Astrocyte of the cerebellum (primary cell): ENCODE results near the gene ENTREP1.

Experiments used
- DNase-seq: peaks from one replicate; pipeline ENCODE4 v3.0.0-alpha.2; 2011; ENCODE audit warnings: low read depth
- H3K4me3 ChIP-seq: 2 replicates; pipeline ENCODE4 v1.5.1; 2011; ENCODE audit warnings: mild to moderate bottlenecking, low read depth, low read length, moderate library complexity
- in situ Hi-C: cut with HindIII; loops from 2 replicates; pipeline ENCODE4 v1.10.0; 2017; ENCODE audit warnings: low sequenced_read_pairs
- TF ChIP-seq, protein P1 (sequence below): IDR thresholded peaks from 2 replicates; pipeline ENCODE4 v1.5.1; 2012; ENCODE audit warnings: low read length, low read depth, moderate library complexity, mild to moderate bottlenecking; ENCODE audit errors: missing control alignments

The ENTREP1 gene

DNA sequence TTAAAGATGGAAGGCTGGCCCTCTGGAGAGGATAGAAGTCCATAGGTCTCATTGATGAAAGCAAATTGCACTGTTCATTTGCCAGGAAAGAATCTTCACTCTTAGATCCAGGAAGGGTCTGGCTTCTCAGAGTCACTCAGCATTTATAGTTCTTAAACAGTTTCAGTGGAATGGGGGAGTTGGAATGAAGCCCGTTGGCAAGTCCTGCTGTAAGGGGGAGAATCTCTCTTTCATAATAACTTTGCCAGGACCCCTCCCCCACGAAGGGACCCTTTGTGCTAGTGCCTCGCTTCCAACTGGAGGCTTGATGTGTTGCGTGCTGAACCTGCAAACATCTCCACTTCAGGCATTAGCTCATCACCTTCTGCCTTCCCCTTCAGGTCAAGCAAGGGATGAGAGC lies 57.1 kb downstream of the ENTREP1 start:
- TF ChIP-seq, protein P1, sequence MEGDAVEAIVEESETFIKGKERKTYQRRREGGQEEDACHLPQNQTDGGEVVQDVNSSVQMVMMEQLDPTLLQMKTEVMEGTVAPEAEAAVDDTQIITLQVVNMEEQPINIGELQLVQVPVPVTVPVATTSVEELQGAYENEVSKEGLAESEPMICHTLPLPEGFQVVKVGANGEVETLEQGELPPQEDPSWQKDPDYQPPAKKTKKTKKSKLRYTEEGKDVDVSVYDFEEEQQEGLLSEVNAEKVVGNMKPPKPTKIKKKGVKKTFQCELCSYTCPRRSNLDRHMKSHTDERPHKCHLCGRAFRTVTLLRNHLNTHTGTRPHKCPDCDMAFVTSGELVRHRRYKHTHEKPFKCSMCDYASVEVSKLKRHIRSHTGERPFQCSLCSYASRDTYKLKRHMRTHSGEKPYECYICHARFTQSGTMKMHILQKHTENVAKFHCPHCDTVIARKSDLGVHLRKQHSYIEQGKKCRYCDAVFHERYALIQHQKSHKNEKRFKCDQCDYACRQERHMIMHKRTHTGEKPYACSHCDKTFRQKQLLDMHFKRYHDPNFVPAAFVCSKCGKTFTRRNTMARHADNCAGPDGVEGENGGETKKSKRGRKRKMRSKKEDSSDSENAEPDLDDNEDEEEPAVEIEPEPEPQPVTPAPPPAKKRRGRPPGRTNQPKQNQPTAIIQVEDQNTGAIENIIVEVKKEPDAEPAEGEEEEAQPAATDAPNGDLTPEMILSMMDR = no peak
- no peak overlapping the region for H3K4me3 ChIP-seq
- DNase-seq = no peak
- in situ Hi-C loops = loop anchor here (5.0 to 25.0 kb wide), 3 partner anchors 35 to 195 kb away; no protein-coding TSS in a partner anchor

DNA sequence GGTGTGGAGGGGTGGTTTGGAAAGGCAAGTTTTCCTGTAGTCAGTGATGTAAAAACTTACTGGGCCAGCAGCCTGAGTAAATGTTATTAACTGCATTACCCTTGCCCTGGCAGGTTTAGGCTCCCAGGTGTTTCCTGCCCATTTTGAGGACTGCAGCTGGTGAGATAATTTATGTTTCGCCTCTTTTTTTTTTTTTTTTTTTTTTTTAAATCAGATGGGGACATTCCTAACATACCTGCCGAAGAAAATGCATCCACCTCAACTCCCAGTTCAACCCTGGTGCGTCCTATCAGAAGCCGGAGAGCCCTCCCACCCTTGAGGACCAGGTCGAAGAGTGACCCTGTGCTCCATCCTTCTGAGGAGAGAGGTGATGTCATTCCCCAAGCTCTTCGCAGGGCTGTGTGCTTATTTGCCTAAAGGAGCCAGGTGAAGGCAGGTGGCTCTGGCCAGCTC lies 60.6 kb downstream of the ENTREP1 start:
- DNase-seq = no peak
- H3K4me3 ChIP-seq = no peak overlapping the region
- TF ChIP-seq, protein P1 = no peak
- in situ Hi-C loops = loop anchor here (25.0 kb wide), 2 partner anchors 98 to 198 kb away; no protein-coding TSS in a partner anchor

DNA sequence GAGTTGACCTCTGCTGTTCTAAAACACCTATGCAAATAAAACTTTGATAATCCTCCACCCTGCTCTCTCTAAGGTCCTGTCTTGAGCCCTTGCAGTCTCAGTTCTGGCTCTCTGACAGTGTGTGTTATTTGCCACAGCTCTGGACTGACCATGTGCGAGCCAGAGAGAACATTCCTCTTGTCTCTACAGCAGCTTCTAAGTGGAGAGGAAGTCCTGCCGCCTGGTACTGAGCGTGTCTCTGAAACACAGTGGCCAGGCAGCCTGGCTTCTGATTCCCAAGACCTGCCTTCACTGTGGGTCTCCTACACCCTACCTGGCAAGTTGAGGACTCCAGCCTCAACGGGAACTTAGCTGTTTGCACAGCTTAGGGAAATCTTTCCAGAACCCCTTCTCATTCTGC lies 61.6 kb downstream of the ENTREP1 start:
- no peak overlapping the region for H3K4me3 ChIP-seq
- in situ Hi-C loops = loop anchor here (25.0 kb wide), 2 partner anchors 99 to 199 kb away; no protein-coding TSS in a partner anchor
- no peak for DNase-seq
- TF ChIP-seq, protein P1 = no peak

DNA sequence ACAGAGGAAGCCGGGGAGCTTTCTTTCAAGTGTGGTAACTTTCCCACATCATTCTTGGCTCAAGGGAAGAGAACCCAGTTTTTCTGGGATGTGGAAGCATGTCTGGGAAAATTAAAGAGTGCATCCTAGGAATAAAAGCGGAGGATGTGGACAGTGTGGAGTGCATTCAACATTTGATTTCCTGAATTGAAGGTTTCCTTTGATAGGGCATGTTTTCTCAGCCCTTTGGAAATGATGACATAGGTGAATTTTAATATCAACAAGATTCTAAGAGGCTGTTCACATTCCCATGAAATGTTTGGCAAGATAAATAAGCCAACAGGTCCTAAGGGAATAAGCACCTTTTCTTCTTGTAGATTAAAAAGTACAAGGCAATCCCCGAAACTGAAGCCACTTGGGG lies 63.6 kb downstream of the ENTREP1 start:
- no peak for DNase-seq
- in situ Hi-C loops = loop anchor here (25.0 kb wide), 2 partner anchors 101 to 201 kb away; no protein-coding TSS in a partner anchor
- H3K4me3 ChIP-seq = no peak overlapping the region
- TF ChIP-seq, protein P1 = no peak

DNA sequence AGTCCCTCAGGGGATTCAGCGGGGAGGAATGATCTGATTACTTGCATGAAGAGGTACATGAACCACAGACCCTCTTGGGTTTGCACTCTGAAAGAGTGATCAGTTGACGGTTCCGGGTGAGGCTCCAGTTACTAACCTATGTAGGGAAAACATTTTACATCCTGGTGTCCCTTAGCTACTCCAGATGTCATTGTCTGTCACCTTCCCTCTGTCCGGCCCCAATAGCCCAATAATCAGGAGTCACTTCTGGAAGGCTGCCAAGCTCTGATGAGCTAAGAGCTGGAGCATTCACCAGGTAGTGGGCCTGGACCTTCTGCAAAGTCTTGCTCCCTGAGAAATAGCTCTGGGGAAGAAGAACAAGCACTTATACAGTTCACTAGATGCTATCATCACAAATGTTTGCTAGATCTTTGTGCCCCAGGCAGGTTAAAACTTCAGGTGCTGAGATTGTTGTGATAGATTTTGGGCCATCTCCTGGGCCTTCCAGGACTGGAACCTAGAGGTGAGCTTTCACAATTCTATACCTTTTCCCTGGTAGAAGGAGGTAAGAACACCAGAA lies 64.5 kb downstream of the ENTREP1 start:
- DNase-seq = no peak
- H3K4me3 ChIP-seq = no peak overlapping the region
- in situ Hi-C loops = loop anchor here (25.0 kb wide), 2 partner anchors 102 to 202 kb away; no protein-coding TSS in a partner anchor
- TF ChIP-seq, protein P1 = no peak

DNA sequence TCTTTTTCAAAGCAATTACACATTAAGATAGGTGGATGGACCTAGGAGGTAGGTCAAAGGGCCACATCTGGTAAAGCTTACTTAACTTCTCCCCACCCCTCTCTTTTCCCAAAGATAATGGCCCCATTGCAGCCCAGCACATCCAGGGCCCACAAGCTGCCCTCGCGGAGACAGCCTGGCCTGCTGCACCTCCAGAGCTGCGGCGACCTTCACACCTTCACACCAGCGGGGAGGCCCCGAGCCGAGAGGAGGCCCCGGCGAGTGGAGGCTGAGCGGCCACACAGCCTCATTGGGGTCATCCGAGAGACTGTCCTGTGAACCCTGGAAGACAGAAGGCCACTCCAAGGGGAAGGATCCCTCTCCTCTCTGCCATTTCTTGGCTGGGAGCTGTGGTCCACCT lies 66.5 kb downstream of the ENTREP1 start:
- DNase-seq = no peak
- TF ChIP-seq, protein P1 = no peak
- in situ Hi-C loops = loop anchor here (25.0 kb wide), 2 partner anchors 104 to 204 kb away; no protein-coding TSS in a partner anchor
- no peak overlapping the region for H3K4me3 ChIP-seq
